Endodermal cell (in vitro differentiated cells): ENCODE data around the gene LACTBL1. TPM values are rescaled to one million over a fixed set of nuclear protein-coding genes. Genes with fewer than 3 reads are reported as not detected.

Experiments
- DNase-seq: peaks from one replicate; pipeline ENCODE4 v3.0.0-alpha.2; 2017
- H3K27ac ChIP-seq: 2 replicates; pipeline ENCODE4 v1.5.1; 2013; ENCODE audit warnings: mild to moderate bottlenecking, low read depth, low read length, moderate library complexity
- H3K27me3 ChIP-seq: 2 replicates; pipeline ENCODE4 v1.6.1; 2013; ENCODE audit warnings: mild to moderate bottlenecking, low read length, moderate library complexity; ENCODE audit not compliant: insufficient read depth, control insufficient read depth, poor library complexity, severe bottlenecking
- H3K36me3 ChIP-seq: 2 replicates; pipeline ENCODE4 v1.7.0; 2013; ENCODE audit warnings: mild to moderate bottlenecking, low read length, moderate library complexity; ENCODE audit not compliant: control insufficient read depth, insufficient read depth
- H3K4me1 ChIP-seq: one replicate; pipeline ENCODE4 v1.7.0; 2013; ENCODE audit warnings: low read length; ENCODE audit not compliant: control insufficient read depth, insufficient read depth
- H3K4me3 ChIP-seq: 2 replicates; pipeline ENCODE4 v1.5.1; 2013; ENCODE audit warnings: mild to moderate bottlenecking, low read length, moderate library complexity
- H3K9ac ChIP-seq: 2 replicates; pipeline ENCODE4 v1.6.1; 2013; ENCODE audit warnings: mild to moderate bottlenecking, low read length, moderate library complexity; ENCODE audit not compliant: poor library complexity, severe bottlenecking; ENCODE audit errors: extremely low read depth
- H3K9me3 ChIP-seq: 2 replicates; pipeline ENCODE4 v1.6.1; 2013; ENCODE audit warnings: mild to moderate bottlenecking, low read length, moderate library complexity; ENCODE audit not compliant: control insufficient read depth
- H3K27ac Mint-ChIP-seq: 2 replicates; pipeline ENCODE4 v1.8.0; 2020; ENCODE audit warnings: mixed read lengths
- H3K27me3 Mint-ChIP-seq: 2 replicates; pipeline ENCODE4 v1.8.0; 2021; ENCODE audit warnings: mild to moderate bottlenecking, mixed read lengths; ENCODE audit not compliant: insufficient read depth
- H3K36me3 Mint-ChIP-seq: 2 replicates; pipeline ENCODE4 v1.8.0; 2020; ENCODE audit warnings: low read depth, mixed read lengths
- H3K4me1 Mint-ChIP-seq: 2 replicates; pipeline ENCODE4 v1.8.0; 2020; ENCODE audit warnings: mixed read lengths
- H3K4me3 Mint-ChIP-seq: 2 replicates; pipeline ENCODE4 v1.8.0; 2020; ENCODE audit warnings: mild to moderate bottlenecking, moderate library complexity, mixed read lengths
- H3K9me3 Mint-ChIP-seq: 2 replicates; pipeline ENCODE4 v1.8.0; 2020; ENCODE audit warnings: mild to moderate bottlenecking, mixed read lengths
- CTCF ChIP-seq: fragments of 200-600 bp; sonication (generic); conservative IDR thresholded peaks from 2 replicates; pipeline ENCODE4 v1.5.0; 2021; ENCODE audit warnings: antibody characterized with exemption, mild to moderate bottlenecking
- WGBS, 2 experiments: methylation state at CpG; one replicate each; pipeline versions ENCODE4 v1.1.5 to v1.1.7; 2013; ENCODE audit warnings: missing lambda C conversion rate in 2 of 2, mixed read lengths in 1 of 2; ENCODE audit not compliant: insufficient coverage in 1 of 2, insufficient read length in 1 of 2; 5-methylcytosine and 5-hydroxymethylcytosine counted together
- total RNA-seq, 2 donors: library from RNA; stranded (reverse); fragmentation: NEBNext Ultra II Directional in 1 of 2; extraction: Animal tissue kit (Norgen Biotek cat#: 25700) in 1 of 2; gene quantifications; 2 replicates in 1 of 2; 3 replicates in 1 of 2; pipeline ENCODE4 v1.2.1, GENCODE V29; 2021

The LACTBL1 gene
- total RNA-seq, 2 donors from 2014 or later: not detected

GRCh38 chr1:22944346-22945055 is 28.2 kb downstream of the LACTBL1 start:
- Mint-ChIP-seq H3K9me3 (peaks cover 29% of the 10 kb centered on the region), H3K4me1 (no peaks in the 10 kb centered on the region), H3K27ac (no peak overlapping the region), H3K27me3 (peaks cover 3% of the 10 kb centered on the region), H3K4me3 (no peak overlapping the region), H3K36me3 (peaks cover 2% of the 10 kb centered on the region)
- H3K36me3 ChIP-seq: no peaks in the 10 kb centered on the region
- no peak for DNase-seq
- no peak overlapping the region for H3K4me3 ChIP-seq
- H3K4me1 ChIP-seq: no peaks in the 10 kb centered on the region
- TF ChIP-seq CTCF: no peak
- H3K27ac ChIP-seq: no peak overlapping the region
- peaks cover 24% of the 10 kb centered on the region for H3K9me3 ChIP-seq
- 92 to 100% methylated on average over 2 to 4 of the region's 4 CpGs for WGBS, 2 experiments
- no peaks in the 10 kb centered on the region for H3K27me3 ChIP-seq
- no peak overlapping the region for H3K9ac ChIP-seq

DNA sequence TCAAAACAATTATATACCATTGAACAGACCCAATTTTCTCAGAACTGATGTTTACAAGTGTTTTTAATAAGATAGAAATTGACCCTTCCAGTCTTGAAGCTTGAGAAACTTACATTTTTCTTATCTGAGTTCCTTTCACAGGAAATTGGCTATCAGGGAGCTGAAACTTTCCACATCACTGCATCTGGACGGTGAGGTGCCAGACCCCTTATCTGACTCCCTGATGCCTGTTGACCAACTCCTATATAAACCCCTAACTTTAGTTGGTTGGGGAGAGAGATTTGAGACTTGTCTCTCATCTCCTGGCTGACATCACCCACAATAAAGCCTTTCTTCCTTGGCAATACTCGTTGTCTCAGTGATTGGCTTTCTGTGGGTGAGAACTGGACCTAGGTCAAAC is 31.4 kb downstream of the LACTBL1 start:
- 80 to 84% methylated on average over 1 to 2 of the region's 2 CpGs for WGBS, 2 experiments
- Histone ChIP-seq H3K27me3 (no peaks in the 10 kb centered on the region), H3K27ac (no peak overlapping the region), H3K4me3 (peak overlapping the region; percentile 18), H3K9ac (no peak overlapping the region), H3K9me3 (peaks cover 25% of the 10 kb centered on the region), H3K36me3 (no peaks in the 10 kb centered on the region), H3K4me1 (no peaks in the 10 kb centered on the region)
- H3K27me3 Mint-ChIP-seq: no peaks in the 10 kb centered on the region
- H3K9me3 Mint-ChIP-seq: peaks cover 33% of the 10 kb centered on the region
- no peak for TF ChIP-seq CTCF
- H3K4me1 Mint-ChIP-seq: no peaks in the 10 kb centered on the region
- peaks cover 2% of the 10 kb centered on the region for H3K36me3 Mint-ChIP-seq
- DNase-seq: no peak
- no peak overlapping the region for H3K27ac Mint-ChIP-seq
- no peak overlapping the region for H3K4me3 Mint-ChIP-seq

GRCh38 chr1:22936681-22937080 is 36.0 kb downstream of the LACTBL1 start:
- Mint-ChIP-seq H3K27ac (no peak overlapping the region), H3K27me3 (peaks cover 3% of the 10 kb centered on the region), H3K36me3 (peaks cover 2% of the 10 kb centered on the region), H3K9me3 (peaks cover 38% of the 10 kb centered on the region), H3K4me1 (no peaks in the 10 kb centered on the region), H3K4me3 (no peak overlapping the region)
- Histone ChIP-seq H3K9me3 (peaks cover 28% of the 10 kb centered on the region), H3K36me3 (no peaks in the 10 kb centered on the region), H3K4me3 (no peak overlapping the region), H3K4me1 (no peaks in the 10 kb centered on the region), H3K9ac (no peak overlapping the region), H3K27ac (no peak overlapping the region), H3K27me3 (no peaks in the 10 kb centered on the region)
- WGBS, 2 experiments: 47 to 48% methylated on average over 2 of the region's 2 CpGs
- TF ChIP-seq CTCF: no peak
- peak; percentile 12 for DNase-seq
